A549 (cell line): ENCODE results near the gene ZNF700. TPM values are rescaled to one million over a fixed set of nuclear protein-coding genes. Genes with fewer than 3 reads are reported as not detected.

Source experiments
- ATAC-seq, 2 experiments: fragments of 200-7000 bp in 1 of 2; fragments of >200 bp in 1 of 2; cut with Nextera tagmentation in 1 of 2; cut with Tn5 transposase in 1 of 2; 3 replicates each; pipeline versions ENCODE4 v1.8.0 to v1.9.1; 2018 to 2020; ENCODE audit warnings: mild to moderate bottlenecking in 1 of 2, moderate library complexity in 1 of 2
- CTCF ChIA-PET: fragments of 300-600 bp; sonication (Branson Sonifier 250); formaldehyde crosslinking; extraction: SDS; loops from one replicate; lab custom pipeline; 2021; ENCODE audit warnings: antibody characterized with exemption, inconsistent platforms; lab: Yijun Ruan, JAX
- POLR2A ChIA-PET: fragments of 350-600 bp; formaldehyde crosslinking; extraction: SDS; loops from one replicate; lab custom pipeline; 2021; ENCODE audit warnings: antibody characterized with exemption, inconsistent platforms; lab: Yijun Ruan, JAX
- DNase-seq, 2 experiments: peaks; one replicate each; pipeline versions ENCODE4 v3.0.0 to v3.0.0-alpha.2; 2011 to 2016; ENCODE audit warnings: low read depth in 1 of 2, low spot score in 1 of 2
- FAIRE-seq: peaks from 2 replicates; lab custom pipeline; 2011; peaks lifted over from hg19 to GRCh38; lab: Jason Lieb, UNC
- H3K27ac ChIP-seq, 2 experiments: fragments of >200 bp; sonication (Bioruptor Twin); formaldehyde crosslinking; 3 replicates each; pipeline ENCODE4 v1.5.1; 2016 to 2017
- H3K4me1 ChIP-seq: fragments of >200 bp; sonication (Bioruptor Twin); formaldehyde crosslinking; 3 replicates; pipeline ENCODE4 v1.6.1; 2016
- H3K4me2 ChIP-seq: fragments of >200 bp; sonication (Bioruptor Twin); formaldehyde crosslinking; 3 replicates; pipeline ENCODE4 v1.6.1; 2016
- H3K4me3 ChIP-seq: fragments of >200 bp; sonication (Bioruptor Twin); formaldehyde crosslinking; 3 replicates; pipeline ENCODE4 v1.5.1; 2016
- H3K9me3 ChIP-seq: fragments of >200 bp; sonication (Bioruptor Twin); formaldehyde crosslinking; 3 replicates; pipeline ENCODE4 v1.6.1; 2016
- BHLHE40 ChIP-seq: IDR thresholded peaks from 2 replicates; pipeline ENCODE4 v1.6.1; 2012; ENCODE audit warnings: low read depth, low read length, inconsistent platforms
- CBX2 ChIP-seq: fragments of 200-600 bp; sonication (generic); IDR thresholded peaks from 2 replicates; pipeline ENCODE4 v1.6.1; 2016; ENCODE audit warnings: low read depth, mild to moderate bottlenecking, borderline replicate concordance
- CHD2 ChIP-seq: fragments of 150-350 bp; IDR thresholded peaks from 2 replicates; pipeline ENCODE4 v1.6.1; 2014; ENCODE audit warnings: low read length; ENCODE audit not compliant: partially characterized antibody
- CHD4 ChIP-seq: fragments of 200-600 bp; sonication (generic); IDR thresholded peaks from 2 replicates; pipeline ENCODE4 v1.6.1; 2016; ENCODE audit warnings: antibody characterized with exemption, mild to moderate bottlenecking, borderline replicate concordance
- EHF ChIP-seq: fragments of 250-450 bp; sonication (Bioruptor Pico); IDR thresholded peaks from 2 replicates; pipeline ENCODE4 v1.5.0; 2020; ENCODE audit warnings: mild to moderate bottlenecking
- EP300 ChIP-seq, 2 experiments: fragments of >200 bp; sonication (Bioruptor Twin); formaldehyde crosslinking; IDR thresholded peaks; 2 replicates in 1 of 2; 3 replicates in 1 of 2; pipeline ENCODE4 v1.6.1; 2016 to 2017
- FOSB ChIP-seq: fragments of 250-450 bp; sonication (Bioruptor Pico); IDR thresholded peaks from 2 replicates; pipeline ENCODE4 v1.5.0; 2020; ENCODE audit warnings: mild to moderate bottlenecking, moderate library complexity
- HDAC2 ChIP-seq: fragments of 200-600 bp; sonication (generic); IDR thresholded peaks from 2 replicates; pipeline ENCODE4 v1.6.1; 2016
- HEYL ChIP-seq: fragments of 250-450 bp; sonication (Bioruptor Pico); IDR thresholded peaks from 2 replicates; pipeline ENCODE4 v1.8.0; 2021; ENCODE audit warnings: mild to moderate bottlenecking, moderate library complexity
- HOXB13 ChIP-seq: fragments of 250-450 bp; sonication (Bioruptor Pico); IDR thresholded peaks from 2 replicates; pipeline ENCODE4 v1.5.0; 2020; ENCODE audit warnings: low read depth, mild to moderate bottlenecking, moderate library complexity
- JUN ChIP-seq, 2 experiments: fragments of >200 bp; sonication (Bioruptor Twin); formaldehyde crosslinking; IDR thresholded peaks; 2 replicates in 1 of 2; 3 replicates in 1 of 2; pipeline ENCODE4 v1.6.1; 2016 to 2017
- KDM1A ChIP-seq: fragments of 200-600 bp; sonication (generic); IDR thresholded peaks from 2 replicates; pipeline ENCODE4 v1.6.1; 2016; ENCODE audit warnings: low read depth, mild to moderate bottlenecking
- KDM5A ChIP-seq: fragments of 200-600 bp; sonication (generic); IDR thresholded peaks from 2 replicates; pipeline ENCODE4 v1.6.1; 2016; ENCODE audit warnings: antibody characterized with exemption, mild to moderate bottlenecking
- MAZ ChIP-seq: fragments of 150-350 bp; IDR thresholded peaks from 2 replicates; pipeline ENCODE4 v1.6.1; 2014; ENCODE audit warnings: antibody characterized with exemption, low read depth, low read length, borderline replicate concordance
- MYC ChIP-seq: IDR thresholded peaks from 2 replicates; pipeline ENCODE4 v1.6.1; 2012; ENCODE audit warnings: mild to moderate bottlenecking, inconsistent platforms, low read length, improper control_type of control experiment, borderline replicate concordance
- NFE2L2 ChIP-seq: fragments of 150-350 bp; conservative IDR thresholded peaks from 2 replicates; pipeline ENCODE4 v1.6.1; 2014; ENCODE audit warnings: low read length
- NPAS2 ChIP-seq: fragments of 250-450 bp; sonication (Bioruptor Pico); IDR thresholded peaks from 2 replicates; pipeline ENCODE4 v1.8.0; 2022; ENCODE audit warnings: mild to moderate bottlenecking, moderate library complexity, borderline replicate concordance
- POLR2A ChIP-seq: IDR thresholded peaks from 2 replicates; pipeline ENCODE4 v1.6.1; 2012; ENCODE audit warnings: mild to moderate bottlenecking, low read length
- RARB ChIP-seq: fragments of 250-450 bp; sonication (Bioruptor Pico); IDR thresholded peaks from 2 replicates; pipeline ENCODE4 v1.8.0; 2021; ENCODE audit warnings: mild to moderate bottlenecking, moderate library complexity
- RCOR1 ChIP-seq: fragments of 150-350 bp; IDR thresholded peaks from 2 replicates; pipeline ENCODE4 v1.6.1; 2014; ENCODE audit warnings: antibody characterized with exemption, low read length, low read depth
- ZC3H11A ChIP-seq: fragments of 450-650 bp; IDR thresholded peaks from 2 replicates; pipeline ENCODE4 v1.6.1; 2014; ENCODE audit warnings: antibody characterized with exemption, mild to moderate bottlenecking
- ZNF302 ChIP-seq: fragments of 250-450 bp; sonication (Bioruptor Pico); IDR thresholded peaks from 2 replicates; pipeline ENCODE4 v1.9.0; 2021; ENCODE audit warnings: inconsistent platforms, mild to moderate bottlenecking, moderate library complexity
- ZSCAN20 ChIP-seq: fragments of 250-450 bp; sonication (Bioruptor Pico); IDR thresholded peaks from 2 replicates; pipeline ENCODE4 v1.8.0; 2022; ENCODE audit warnings: mild to moderate bottlenecking, moderate library complexity
- WGBS: methylation state at CpG from one replicate; pipeline ENCODE4 v1.1.6; 2017; ENCODE audit errors: missing lambda C conversion rate; 5-methylcytosine and 5-hydroxymethylcytosine counted together
- polyA plus RNA-seq, 4 experiments: library from polyadenylated mRNA; depleted of rRNA in 3 of 4; stranded (reverse); fragments of >200 nt; fragmentation: RNase III in 1 of 4; extraction: RNeasy Plus Mini Kit Qiagen cat#74134 plus additional on column Dnase treatment in 1 of 4; gene quantifications; 2 replicates in 3 of 4; 3 replicates in 1 of 4; pipeline ENCODE4 v1.2.3, GENCODE V29; 2011 to 2017
- TF ChIP-seq, protein P1 (sequence below): fragments of 450-650 bp; IDR thresholded peaks from 2 replicates; pipeline ENCODE4 v1.6.1; 2014; ENCODE audit warnings: antibody characterized with exemption
- TF ChIP-seq, protein P2 (sequence below): IDR thresholded peaks from 2 replicates; pipeline ENCODE4 v1.6.1; 2012; ENCODE audit warnings: low read depth, borderline replicate concordance
- TF ChIP-seq, protein P3 (sequence below): fragments of >200 bp; sonication (Bioruptor Twin); formaldehyde crosslinking; IDR thresholded peaks from 3 replicates; pipeline ENCODE4 v1.6.1; 2016
- TF ChIP-seq, protein P4 (sequence below): fragments of >200 bp; sonication (Bioruptor Twin); formaldehyde crosslinking; IDR thresholded peaks from 3 replicates; pipeline ENCODE4 v1.5.1; 2016

ZNF700 gene
- polyA plus RNA-seq, 2 of the 4 experiments (the other 2 are of a cell fraction), result 0.30 to 0.43 TPM

DNA sequence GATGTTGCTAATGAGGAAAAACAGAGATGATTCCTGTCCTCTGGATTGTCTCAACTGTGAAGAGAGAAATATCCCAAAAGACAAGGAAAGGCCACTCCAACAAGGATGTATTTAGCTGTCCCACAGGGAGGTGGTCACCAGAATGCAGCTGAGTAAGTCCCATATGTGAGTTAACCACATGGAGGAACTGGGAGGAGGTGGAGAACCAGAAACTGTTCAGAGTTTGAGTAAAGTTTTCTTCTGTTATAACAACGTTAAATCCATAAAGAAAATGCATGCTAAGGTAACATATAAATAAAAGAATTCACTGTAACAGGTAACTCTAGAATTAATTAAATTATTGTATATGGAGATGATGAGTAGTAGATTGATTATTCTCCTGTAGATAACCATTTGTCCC is 45.3 kb downstream of the ZNF700 start:
- no peak overlapping the region for H3K4me3 ChIP-seq
- DNase-seq (no peak), ATAC-seq (no peak), FAIRE-seq (no peak)
- 0% methylated on average over 1 of the region's 1 CpG for WGBS
- no peak overlapping the region for H3K27ac ChIP-seq
- POLR2A ChIA-PET, result no interaction called here
- no peaks in the 10 kb centered on the region for H3K9me3 ChIP-seq
- CTCF ChIA-PET, result no interaction called here
- no peak for TF ChIP-seq CBX2
- no peak for TF ChIP-seq CHD2
- TF ChIP-seq HEYL (CRISPR knock-in tag), result no peak
- TF ChIP-seq NFE2L2, result no peak
- TF ChIP-seq RCOR1, result no peak
- TF ChIP-seq EHF (CRISPR knock-in tag), result no peak
- TF ChIP-seq KDM1A, result no peak
- no peak for TF ChIP-seq ZC3H11A
- TF ChIP-seq, protein P1, sequence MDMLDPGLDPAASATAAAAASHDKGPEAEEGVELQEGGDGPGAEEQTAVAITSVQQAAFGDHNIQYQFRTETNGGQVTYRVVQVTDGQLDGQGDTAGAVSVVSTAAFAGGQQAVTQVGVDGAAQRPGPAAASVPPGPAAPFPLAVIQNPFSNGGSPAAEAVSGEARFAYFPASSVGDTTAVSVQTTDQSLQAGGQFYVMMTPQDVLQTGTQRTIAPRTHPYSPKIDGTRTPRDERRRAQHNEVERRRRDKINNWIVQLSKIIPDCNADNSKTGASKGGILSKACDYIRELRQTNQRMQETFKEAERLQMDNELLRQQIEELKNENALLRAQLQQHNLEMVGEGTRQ, result no peak
- TF ChIP-seq HOXB13, result no peak
- no peak for TF ChIP-seq POLR2A
- no peak for TF ChIP-seq MYC
- no peak for TF ChIP-seq JUN (IDR thresholded peaks at IDR 0.05)
- TF ChIP-seq EP300 (IDR thresholded peaks at IDR 0.05), result no peak
- no peak for TF ChIP-seq RARB (CRISPR knock-in tag)
- no peak for TF ChIP-seq BHLHE40
- no peak for TF ChIP-seq MAZ
- no peaks in the 10 kb centered on the region for H3K4me1 ChIP-seq
- no peak overlapping the region for H3K4me2 ChIP-seq

DNA sequence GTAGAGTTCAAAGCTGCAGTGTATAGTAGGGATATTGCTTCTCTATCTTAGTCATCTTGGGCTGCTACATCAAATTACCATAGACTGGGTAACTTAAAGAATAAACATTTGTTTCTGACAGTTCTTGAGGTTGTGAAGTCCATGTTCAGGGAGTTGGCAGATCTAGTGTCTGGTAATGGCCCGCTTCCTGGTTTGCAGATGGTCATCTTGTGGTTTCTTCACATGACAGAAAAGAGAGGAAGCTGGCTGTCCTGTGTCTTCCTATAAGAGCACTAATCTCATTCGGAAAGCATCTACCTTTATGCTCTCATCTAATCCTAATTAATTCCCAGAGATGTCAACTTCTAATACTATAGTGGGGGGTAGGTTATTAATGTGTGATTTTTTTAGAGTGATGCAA is 46.1 kb downstream of the ZNF700 start:
- H3K4me3 ChIP-seq, result no peak overlapping the region
- ATAC-seq (no peak), FAIRE-seq (no peak), DNase-seq (no peak)
- no peak overlapping the region for H3K27ac ChIP-seq
- 6% methylated on average over 2 of the region's 2 CpGs for WGBS
- H3K4me2 ChIP-seq, result no peak overlapping the region
- CTCF ChIA-PET, result no interaction called here
- TF ChIP-seq ZSCAN20 (CRISPR knock-in tag) (no peak), HDAC2 (no peak), EP300 (IDR thresholded peaks at IDR 0.05) (no peak), CHD4 (no peak), MAZ (no peak), ZNF302 (CRISPR knock-in tag) (no peak), FOSB (CRISPR knock-in tag) (no peak), HOXB13 (no peak), NPAS2 (CRISPR knock-in tag) (no peak), KDM5A (no peak), BHLHE40 (no peak)
- TF ChIP-seq, protein P2, sequence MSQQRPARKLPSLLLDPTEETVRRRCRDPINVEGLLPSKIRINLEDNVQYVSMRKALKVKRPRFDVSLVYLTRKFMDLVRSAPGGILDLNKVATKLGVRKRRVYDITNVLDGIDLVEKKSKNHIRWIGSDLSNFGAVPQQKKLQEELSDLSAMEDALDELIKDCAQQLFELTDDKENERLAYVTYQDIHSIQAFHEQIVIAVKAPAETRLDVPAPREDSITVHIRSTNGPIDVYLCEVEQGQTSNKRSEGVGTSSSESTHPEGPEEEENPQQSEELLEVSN, result no peak
- TF ChIP-seq, protein P3, sequence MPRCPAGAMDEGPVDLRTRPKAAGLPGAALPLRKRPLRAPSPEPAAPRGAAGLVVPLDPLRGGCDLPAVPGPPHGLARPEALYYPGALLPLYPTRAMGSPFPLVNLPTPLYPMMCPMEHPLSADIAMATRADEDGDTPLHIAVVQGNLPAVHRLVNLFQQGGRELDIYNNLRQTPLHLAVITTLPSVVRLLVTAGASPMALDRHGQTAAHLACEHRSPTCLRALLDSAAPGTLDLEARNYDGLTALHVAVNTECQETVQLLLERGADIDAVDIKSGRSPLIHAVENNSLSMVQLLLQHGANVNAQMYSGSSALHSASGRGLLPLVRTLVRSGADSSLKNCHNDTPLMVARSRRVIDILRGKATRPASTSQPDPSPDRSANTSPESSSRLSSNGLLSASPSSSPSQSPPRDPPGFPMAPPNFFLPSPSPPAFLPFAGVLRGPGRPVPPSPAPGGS, result no peak
- TF ChIP-seq, protein P4, sequence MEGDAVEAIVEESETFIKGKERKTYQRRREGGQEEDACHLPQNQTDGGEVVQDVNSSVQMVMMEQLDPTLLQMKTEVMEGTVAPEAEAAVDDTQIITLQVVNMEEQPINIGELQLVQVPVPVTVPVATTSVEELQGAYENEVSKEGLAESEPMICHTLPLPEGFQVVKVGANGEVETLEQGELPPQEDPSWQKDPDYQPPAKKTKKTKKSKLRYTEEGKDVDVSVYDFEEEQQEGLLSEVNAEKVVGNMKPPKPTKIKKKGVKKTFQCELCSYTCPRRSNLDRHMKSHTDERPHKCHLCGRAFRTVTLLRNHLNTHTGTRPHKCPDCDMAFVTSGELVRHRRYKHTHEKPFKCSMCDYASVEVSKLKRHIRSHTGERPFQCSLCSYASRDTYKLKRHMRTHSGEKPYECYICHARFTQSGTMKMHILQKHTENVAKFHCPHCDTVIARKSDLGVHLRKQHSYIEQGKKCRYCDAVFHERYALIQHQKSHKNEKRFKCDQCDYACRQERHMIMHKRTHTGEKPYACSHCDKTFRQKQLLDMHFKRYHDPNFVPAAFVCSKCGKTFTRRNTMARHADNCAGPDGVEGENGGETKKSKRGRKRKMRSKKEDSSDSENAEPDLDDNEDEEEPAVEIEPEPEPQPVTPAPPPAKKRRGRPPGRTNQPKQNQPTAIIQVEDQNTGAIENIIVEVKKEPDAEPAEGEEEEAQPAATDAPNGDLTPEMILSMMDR, result no peak
- POLR2A ChIA-PET, result no interaction called here
- 0 out of 3 replicates have a peak, but pooled peaks cover 3% of the 10 kb centered on the region for H3K9me3 ChIP-seq
- no peaks in the 10 kb centered on the region for H3K4me1 ChIP-seq
